Stimulated activated CD8-positive, alpha-beta memory T cell treated with anti-CD3 and anti-CD28 coated beads, Interleukin-15, amount 100 ng/mL, for 24 hours (primary cell): ENCODE measurements around the gene ATG16L1.

Experiments
- DNase-seq: peaks from one replicate; pipeline ENCODE4 v3.0.0-alpha.2; 2020; ENCODE audit warnings: low read depth

The ATG16L1 gene

GRCh38 chr2:233251306-233252116 lies at the start of gene ATG16L1:
Gene ATG16L1 (plus strand): TSS chr2:233251673. CDS start chr2:233251828, 155 bp downstream.
- DNase-seq, result peak; percentile 90

GRCh38 chr2:233202531-233202944 lies 48.9 kb upstream of the ATG16L1 start:
- no peak for DNase-seq

- no peak for DNase-seq
Observed at GRCh38 chr2:233203060-233203459, 48.4 kb upstream of the ATG16L1 start.

- DNase-seq, result no peak
Observed at GRCh38 chr2:233204286-233204936, 47.1 kb upstream of the ATG16L1 start.

GRCh38 chr2:233208382-233209116 lies 42.9 kb upstream of the ATG16L1 start:
- DNase-seq, result no peak

- DNase-seq, result no peak
Observed at GRCh38 chr2:233209117-233209532, 42.3 kb upstream of the ATG16L1 start.

DNA sequence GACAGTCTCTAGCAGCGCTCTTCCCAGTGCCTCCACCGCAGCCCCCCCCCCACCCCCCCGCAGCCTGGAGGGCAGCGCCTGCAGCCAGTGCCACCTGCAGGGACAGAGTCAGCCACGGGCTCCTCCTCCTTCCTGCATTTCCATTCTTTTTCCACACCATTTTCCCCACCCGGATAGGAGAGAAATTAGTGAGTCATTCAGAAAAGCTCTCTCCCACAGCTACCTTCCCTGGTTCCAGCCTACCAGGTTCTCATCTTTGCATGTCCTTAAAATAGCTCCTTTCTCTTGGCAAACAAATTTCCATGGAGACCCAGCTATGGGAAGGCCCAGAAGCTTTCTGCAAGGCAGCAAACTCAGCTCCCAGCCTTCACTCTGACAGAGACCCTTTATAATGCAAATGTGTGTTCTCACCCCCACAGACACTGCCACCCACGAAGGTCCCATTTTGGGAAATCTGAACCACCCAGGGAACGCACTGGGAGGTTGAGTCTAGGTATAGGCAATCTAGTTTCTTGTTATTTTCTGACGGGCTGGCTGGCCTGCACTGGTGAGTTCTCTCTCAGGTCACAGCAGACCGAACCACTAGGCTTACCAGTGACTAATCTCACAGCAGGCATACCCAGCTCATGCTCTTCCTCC lies 41.8 kb upstream of the ATG16L1 start:
- no peak for DNase-seq

DNA sequence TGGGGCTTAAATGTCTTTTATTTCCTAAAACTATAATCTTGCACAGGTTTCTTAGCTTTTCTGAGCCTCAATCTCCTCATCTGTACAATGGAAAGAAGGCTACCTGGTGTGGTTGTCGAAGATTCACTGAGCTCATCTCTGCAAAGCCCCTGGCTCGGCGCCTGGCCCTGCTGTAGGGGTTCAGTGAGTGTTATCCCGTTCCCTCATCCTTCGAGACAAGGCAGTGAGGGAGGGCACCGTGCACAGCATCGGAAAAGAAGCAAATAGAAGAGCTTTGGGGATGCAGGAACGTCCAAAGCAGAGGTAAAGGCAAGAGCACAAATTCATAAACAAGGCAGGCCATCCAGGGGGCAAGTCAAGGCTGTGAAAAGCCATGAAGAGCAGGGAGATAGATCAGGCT lies 41.2 kb upstream of the ATG16L1 start:
- DNase-seq, result no peak

- no peak for DNase-seq
Observed at GRCh38 chr2:233210843-233211547, 40.5 kb upstream of the ATG16L1 start.

DNA sequence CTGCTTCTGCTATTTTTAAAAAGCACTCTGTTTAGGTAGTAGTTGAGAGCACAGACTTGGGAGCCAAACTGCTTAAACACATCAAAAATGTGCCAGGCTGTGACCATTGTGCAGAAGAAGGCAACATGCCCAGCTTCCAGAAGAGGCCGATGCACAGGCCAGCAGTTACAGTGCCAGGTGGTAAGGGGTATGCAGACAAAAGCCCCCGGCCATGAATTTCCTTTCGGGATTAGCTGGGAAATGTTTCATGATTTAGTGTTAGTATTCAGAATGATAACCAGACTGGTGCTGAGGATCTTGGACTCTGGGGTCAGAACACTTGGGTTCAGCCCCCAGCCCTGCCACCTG lies 40.0 kb upstream of the ATG16L1 start:
- DNase-seq, result no peak

DNA sequence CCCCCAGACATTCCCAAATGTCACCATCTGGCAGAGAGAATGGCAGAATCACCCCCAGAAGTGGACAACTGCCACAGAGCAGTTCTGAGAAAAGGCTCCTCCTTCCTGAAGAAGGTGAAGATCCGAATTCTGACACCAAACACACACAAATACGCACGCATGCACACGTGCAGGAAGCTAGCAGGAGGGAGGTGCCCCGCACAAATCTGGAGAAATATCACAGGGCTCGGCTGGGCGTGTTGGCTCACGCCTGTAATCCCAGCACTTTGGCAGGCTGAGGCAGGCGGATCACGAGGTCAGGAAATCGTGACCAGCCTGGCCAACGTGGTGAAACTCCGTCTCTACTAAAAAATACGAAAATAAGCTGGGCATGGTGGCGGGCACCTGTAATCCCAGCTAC lies 38.5 kb upstream of the ATG16L1 start:
- no peak for DNase-seq

- DNase-seq, result no peak
Observed at GRCh38 chr2:233213975-233214374, 37.5 kb upstream of the ATG16L1 start.

DNA sequence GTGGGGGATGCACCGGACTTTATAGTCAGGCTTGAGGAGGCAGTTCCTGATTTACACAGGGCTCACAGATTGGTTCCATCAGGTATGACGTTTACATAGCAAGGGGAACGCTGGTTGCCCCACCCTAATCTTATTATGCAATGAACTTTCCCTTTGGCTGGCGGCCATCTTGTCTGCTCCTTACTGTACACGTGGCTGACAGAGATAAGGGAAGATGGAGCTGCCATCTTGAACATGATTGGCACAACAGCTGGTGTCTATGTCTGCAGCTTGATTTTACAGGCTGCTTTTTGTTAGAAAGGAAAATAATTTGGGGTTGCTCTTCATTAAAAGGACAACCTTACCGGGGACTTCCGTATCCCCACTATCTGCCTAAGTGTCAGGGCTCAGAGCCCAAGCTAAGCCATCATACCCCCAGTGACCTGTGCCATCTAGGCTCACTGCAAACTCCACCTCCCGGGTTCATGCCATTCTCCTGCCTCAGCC lies 33.5 kb upstream of the ATG16L1 start:
- DNase-seq, result no peak

DNA sequence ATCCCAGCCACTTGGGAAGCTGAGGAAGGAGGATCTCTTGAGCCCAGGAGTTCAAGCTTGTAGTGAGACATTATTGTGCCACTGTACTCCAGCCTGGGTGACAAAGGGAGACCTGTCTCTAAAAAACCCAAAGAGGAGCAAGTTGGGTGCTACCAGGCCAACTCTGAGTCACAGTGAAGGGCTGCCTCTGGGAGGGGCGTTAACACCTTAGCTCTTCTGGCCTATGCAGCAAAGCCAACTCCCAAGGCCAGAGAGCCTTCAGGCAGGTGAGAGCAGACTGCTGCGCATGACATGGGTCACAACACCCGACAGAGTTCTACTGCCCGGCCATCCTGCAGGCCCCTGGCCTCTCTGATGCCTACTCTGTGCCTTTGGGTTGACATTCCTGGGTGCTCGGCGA lies 32.6 kb upstream of the ATG16L1 start:
- DNase-seq, result no peak

GRCh38 chr2:233219848-233220247 lies 31.6 kb upstream of the ATG16L1 start:
- DNase-seq, result no peak

DNA sequence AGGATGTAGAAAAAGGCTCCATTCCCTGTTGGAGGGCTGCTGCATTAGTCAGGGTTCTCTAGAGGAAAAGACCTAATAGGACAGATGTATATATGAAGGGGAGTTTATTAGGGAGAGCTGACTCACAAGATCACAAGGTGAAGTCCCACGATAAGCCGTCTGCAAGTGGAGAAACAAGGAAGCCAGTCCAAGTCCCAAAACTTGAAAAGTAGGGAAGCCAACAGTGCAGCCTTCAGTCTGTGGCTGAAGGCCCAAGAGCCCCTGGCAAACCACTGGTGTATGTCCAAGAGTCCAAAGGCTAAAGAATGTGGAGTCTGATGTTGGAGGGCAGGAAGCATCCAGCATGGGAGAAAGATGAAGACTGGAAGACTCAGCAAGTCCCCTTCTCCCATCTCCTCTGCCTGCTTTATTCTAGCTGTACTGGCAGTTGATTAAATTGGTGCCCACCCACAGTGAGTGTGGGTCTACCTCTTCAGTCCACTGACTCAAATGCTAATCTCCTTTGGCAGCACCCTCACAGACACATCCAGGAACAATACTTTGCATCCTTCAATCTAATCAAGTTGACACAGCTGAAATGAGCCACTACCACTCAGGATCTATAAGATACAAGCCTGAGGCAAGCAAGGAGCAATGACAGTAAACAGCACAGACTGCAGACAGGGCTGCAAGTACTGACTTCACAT lies 30.0 kb upstream of the ATG16L1 start:
- DNase-seq, result no peak

- no peak for DNase-seq
Observed at GRCh38 chr2:233223059-233223894, 28.2 kb upstream of the ATG16L1 start.

DNA sequence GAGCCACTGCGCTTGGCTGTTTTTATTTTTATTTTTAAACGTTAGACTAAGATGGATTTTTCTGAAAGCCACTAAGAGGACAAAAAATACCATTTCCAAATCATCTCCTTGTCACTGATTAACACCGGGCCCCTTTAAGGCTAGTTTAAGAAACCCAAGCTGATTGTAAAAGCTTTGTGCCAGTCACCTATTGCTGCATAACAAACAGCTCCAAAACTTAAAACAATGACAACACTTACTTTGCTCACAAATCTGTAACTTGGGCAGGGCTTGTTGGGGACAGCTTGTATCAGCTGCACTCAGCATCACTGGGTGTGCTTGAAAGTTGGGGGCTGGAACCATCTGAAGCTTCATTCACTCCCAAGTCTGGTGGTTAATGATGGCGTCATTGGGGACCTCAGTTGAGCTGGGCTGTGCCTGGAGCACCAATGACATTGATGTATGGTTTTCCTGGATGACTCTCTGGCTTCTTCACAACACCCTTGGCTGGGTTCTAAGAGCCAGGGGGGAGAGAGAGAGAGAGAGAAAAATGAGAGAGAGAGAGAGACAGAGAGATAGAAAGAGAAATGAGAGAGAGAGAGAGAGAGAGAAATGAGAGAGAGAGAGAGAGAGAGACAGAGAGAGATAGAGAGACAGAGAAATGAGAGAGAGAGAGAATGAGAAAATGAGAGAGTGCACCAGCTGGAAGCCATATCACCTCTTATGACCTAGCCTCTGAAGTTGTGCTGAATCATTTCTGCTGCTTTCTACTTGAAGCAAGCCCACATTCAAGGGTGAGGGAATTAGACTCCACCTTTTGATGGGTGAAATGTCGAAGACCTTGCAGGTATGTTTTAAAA lies 26.0 kb upstream of the ATG16L1 start:
- DNase-seq, result no peak

DNA sequence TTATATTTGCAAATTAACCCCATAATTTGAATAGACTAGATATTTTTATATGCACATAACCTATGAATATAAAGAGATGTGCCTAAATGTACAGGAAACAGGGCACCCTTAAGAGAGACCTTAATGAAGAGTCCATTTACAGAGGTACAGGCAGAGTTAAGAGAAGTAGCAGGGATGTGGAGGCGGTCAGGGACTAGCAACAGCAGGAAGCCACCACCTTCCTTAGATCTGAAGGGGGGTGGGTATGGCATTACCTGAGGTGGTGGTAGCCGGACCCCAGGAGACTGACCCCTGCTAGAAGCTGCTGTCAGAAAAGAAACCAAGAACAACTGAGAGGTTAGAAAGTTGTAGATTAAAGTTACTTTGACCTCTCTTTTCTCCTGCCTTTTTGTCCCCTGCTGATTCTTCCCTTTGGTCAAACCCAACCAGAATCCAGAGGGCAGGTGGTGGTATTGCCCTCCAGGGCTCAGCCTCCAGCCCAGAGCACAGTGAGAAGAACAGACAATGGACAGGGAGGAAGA lies 24.9 kb upstream of the ATG16L1 start:
- DNase-seq, result no peak
